Measurements from ENCODE around the gene C1orf232.
A peak's percentile ranks its signal among the peaks of the same experiment; 100 is the strongest.

The C1orf232 gene

GRCh38 chr1:26114165-26114927, 54.4 kb downstream of the C1orf232 start:
- Histone ChIP-seq H3K36me3 (ENCODE audit: insufficient read depth, low read length) (peaks cover 15% of the 10 kb centered on the region), H3K4me3 (no peak overlapping the region), H3K9me3 (ENCODE audit: low read depth, low read length) (no peaks in the 10 kb centered on the region), H3K9ac (ENCODE audit: insufficient read length) (peak overlapping the region; percentile 37), H3K27ac (no peak overlapping the region)
- TF ChIP-seq FOXP2 (optimal IDR thresholded peaks at IDR 0.05; ENCODE audit: control extremely low read depth, extremely low read length, insufficient read depth) = no peak
- no peak for TF ChIP-seq POLR2AphosphoS5 (IDR thresholded peaks at IDR 0.05; ENCODE audit: borderline replicate concordance, low read depth, low read length)
- TF ChIP-seq EZH2 (IDR thresholded peaks at IDR 0.05) = no peak
- DNase-seq (ENCODE audit: low read depth, low spot score) = no peak
